Urothelium cell line (cell line): ENCODE data around the gene RABGAP1L.
"Not testable (repeated sequence)": the region's sequence is repeated elsewhere in the genome, so short reads cannot be mapped to it uniquely, and the experiment has no call there.

Experiments
- DNase-seq: peaks from one replicate; pipeline ENCODE4 v3.0.0; 2011; ENCODE audit warnings: low spot score, mixed read lengths
- FAIRE-seq: peaks from 2 replicates; lab custom pipeline; 2011; peaks lifted over from hg19 to GRCh38; lab: Jason Lieb, UNC

Gene RABGAP1L

DNA sequence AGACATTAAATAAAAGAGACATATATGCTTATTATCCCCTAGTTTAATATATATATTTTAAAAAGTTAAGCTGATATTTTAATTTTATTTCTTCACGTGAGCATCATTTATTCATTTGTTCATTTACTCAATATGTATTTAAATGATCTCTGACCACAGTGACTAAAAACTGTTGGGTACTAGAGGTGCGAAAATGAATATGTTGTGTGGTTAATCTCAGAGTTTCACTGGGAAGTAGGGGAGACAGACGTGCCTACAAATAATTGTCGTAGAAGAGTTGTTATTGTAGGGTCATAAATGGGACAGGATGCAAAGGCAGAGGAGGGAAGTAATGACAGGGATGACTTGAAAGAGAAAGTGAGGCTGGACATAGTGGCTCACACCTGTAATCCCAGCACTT, 627.4 kb downstream of the RABGAP1L start:
- FAIRE-seq (no peak), DNase-seq (no peak)

DNA sequence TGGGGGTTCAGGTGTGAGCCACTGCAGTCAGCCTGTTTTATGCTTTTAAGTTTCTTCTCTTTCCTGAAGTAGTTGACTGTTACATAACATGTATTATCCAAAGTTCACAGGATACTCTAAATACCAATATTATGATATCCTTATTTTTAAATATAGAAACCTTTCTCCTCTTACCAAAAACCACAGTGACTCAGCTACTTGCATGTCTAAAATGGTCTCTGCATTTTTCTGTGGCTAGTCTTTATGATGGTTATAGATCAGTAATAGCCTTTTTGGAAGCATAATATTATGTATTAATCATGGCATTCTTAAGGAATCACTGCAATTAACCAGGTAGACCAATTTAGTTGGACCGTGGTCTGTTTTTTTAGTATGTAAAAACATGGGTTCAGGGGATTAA, 629.7 kb downstream of the RABGAP1L start:
- FAIRE-seq: no peak
- peak; percentile 45 for DNase-seq

DNA sequence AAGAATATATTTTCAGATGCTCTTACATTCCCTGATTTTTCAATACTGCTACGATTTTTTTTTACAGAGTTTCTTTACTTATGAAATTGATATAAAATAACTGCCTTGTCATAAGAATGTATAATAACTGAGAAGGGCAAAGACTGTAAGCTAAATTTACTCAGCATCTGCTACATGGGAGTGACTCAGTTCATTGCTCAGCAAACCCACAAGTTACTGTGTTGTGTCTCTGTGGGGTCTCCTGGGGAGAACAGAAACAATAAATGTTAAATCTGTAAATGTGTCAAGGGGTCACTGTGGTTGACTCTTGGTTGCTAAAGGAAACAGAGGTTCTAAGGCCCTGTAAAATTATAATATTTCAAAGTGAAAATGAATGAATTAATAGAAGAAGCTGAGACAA, 630.1 kb downstream of the RABGAP1L start:
- no peak for FAIRE-seq
- DNase-seq: peak; percentile 50

GRCh38 chr1:174791863-174792262, 632.5 kb downstream of the RABGAP1L start:
- DNase-seq (no peak), FAIRE-seq (no peak)

DNA sequence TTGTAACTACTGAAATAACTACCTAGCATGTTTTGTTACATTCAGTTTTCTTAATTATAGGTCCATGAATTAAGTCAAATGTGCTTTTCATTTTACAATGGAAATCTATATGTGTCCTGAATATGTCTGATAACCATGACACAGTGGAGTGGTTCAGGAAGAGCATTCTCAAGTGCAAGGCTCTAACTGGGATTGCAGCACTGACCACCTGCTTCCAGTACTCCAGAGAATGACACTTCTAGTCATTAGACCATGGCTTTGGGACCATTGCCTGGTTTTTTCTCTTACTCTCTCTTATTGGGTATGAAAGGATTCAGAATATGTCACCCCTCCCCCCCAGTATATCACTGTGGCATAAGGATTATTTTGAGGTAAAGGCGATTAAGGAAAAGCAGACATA, 635.5 kb downstream of the RABGAP1L start:
- DNase-seq: no peak
- no peak for FAIRE-seq

- FAIRE-seq (no peak), DNase-seq (no peak)
Measured at GRCh38 chr1:174795806-174796205, 636.5 kb downstream of the RABGAP1L start.

DNA sequence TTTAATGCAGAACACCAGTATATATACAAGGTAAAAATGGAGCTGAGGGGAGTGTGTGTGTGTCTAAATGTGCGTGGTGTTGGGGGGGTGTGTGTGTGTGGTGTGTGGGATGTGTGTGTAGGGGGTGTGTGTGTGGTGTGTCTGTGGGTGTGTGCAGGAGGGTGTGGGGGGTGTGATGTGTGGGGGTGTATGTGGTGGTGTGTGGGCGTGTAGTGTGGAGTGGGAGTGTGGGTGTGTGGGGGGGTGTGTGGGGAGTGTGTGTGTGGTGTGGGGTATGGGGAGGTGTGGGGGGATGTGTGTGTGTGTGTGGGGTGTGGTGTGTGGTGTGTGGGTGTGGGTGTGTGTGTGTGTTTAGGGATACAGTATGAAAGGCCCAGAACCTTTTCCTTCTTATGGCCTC, 638.1 kb downstream of the RABGAP1L start:
- FAIRE-seq (peak; percentile 52), DNase-seq (no peak)

DNA sequence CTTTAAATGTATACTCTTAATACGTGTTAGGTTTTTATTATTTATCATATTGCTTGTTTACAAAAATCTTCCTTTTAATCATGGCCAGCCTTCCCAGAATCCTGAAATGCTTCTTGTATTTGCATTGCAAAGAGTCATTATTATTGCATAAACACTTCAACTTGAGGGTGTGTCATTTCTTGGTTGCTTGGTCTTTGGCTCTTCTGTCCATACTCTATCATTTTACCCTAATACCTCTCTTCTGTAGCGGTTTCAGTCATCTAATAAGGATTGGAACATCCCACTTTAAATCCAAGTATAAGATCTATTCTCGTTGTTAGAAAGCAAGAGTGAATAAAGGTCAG, 639.8 kb downstream of the RABGAP1L start:
- no peak for FAIRE-seq
- no peak for DNase-seq

DNA sequence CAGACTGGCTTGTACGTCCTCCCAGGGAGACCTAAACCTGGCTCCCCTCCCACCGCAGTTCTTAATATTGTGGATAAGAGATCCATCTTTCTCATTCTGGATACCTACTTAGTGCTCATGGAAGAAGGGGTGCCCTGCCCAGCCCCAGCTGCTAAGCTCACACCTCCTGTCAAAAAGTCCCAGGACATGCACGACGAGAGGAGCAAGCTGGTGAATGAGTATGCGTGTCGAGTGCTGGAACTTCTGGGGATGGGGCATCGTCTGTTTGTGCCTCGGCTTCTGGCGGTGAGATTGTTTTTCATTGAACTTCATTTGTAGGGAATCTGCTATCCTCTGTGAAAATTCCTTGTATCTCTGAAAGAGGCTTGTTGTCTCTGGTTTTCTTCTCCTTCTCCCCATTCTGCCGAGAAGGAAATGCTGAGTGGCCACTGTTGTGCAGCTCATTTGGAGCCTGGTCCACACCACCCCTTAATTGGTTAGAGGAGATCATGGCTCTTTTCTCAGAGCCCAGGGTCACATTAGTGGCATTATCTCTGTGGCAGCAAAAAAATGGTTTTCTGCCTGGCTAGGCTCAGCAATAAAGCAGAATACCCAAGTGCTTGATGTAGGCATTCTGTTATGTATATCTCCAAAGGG, 641.0 kb downstream of the RABGAP1L start:
- DNase-seq (no peak), FAIRE-seq (no peak)

DNA sequence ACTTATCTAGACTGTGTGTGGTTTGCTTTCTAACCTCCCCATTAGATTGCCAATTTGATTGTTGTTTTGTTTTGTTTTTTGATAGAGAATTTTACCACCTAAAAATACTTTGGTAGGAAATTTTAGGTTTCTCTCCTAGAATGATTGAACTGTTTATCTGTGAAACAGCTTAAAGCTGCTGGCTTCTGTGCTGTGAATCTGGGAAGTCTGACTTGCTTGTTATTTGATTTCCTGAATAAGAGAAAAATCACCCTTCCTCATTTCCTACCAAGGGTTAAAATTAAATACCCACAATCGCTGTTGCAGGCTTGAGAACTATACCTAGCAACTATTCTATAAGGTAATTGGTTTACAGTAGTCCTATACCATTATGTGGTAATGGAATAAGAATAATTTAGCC, 641.6 kb downstream of the RABGAP1L start:
- DNase-seq: no peak
- no peak for FAIRE-seq

DNA sequence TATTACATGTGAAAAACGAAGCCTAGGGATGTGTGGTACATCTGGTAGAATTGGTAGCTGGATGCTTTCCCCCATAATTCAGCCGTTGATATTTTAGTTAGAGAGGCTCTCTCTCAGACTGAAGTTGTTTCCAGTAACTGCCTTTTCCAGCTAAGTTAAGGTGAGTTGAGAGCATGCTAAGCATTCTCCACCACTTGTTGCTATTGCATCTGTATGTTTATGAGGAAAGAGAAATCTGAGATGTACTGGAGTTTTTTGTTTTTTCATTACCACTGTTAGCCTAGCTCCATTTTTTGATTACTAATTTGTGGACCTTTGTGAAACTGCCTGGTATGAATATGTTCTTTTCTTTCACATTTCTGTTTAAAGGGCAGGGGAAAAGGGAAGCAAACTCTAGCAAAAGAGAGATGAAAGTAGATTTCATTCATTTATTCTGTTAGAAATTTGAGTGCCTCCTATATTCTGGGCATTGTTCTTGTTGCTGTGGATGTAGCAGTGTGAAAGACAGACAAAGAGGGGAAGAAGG, 650.5 kb downstream of the RABGAP1L start:
- no peak for FAIRE-seq
- no peak for DNase-seq

GRCh38 chr1:174812016-174812415, 652.7 kb downstream of the RABGAP1L start:
- FAIRE-seq (no peak), DNase-seq (no peak)

GRCh38 chr1:174812656-174813055, 653.3 kb downstream of the RABGAP1L start:
- FAIRE-seq: no peak
- no peak for DNase-seq

DNA sequence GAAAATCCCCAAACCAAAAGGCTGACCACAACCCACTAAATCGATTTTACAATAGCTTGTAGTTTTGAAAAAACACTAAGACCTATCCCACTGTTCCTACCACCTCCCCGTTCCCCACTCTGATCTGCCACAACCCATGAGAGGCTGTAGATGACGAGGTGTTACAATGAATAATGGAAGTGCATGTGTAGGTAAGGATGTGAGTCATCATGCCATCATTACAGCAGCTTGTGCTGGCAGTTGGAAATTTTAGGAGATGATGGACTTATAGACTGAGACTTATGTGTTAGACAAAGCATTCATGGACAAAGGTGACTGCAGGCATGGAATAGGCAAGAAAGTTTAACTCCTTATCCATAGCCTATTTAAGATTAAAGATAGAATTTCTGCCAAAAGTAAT, 655.7 kb downstream of the RABGAP1L start:
- peak; percentile 66 for DNase-seq
- peak; percentile 82 for FAIRE-seq

GRCh38 chr1:174815474-174815908, 656.2 kb downstream of the RABGAP1L start:
- DNase-seq: no peak
- no peak for FAIRE-seq

DNA sequence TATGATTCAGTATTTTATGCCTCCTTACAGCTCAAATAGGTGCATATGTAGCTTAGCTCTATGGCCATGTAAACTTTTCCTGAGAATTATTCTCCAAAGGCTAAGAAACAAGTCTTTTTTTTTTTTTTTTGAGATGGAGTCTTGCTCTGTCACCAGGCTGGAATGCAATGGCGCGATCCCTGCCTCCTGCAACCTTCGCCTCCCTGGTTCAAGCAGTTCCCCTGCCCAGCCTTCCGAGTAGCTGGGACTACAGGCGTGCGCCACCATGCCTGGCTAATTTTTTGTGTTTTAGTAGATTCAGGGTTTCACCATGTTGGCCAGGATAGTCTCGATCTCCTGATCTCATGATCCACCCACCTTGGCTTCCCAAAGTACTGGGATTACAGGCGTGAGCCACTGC, 657.3 kb downstream of the RABGAP1L start:
- DNase-seq, FAIRE-seq: not testable (repeated sequence)

GRCh38 chr1:174818014-174818616, 658.8 kb downstream of the RABGAP1L start:
- DNase-seq: no peak
- FAIRE-seq: no peak

DNA sequence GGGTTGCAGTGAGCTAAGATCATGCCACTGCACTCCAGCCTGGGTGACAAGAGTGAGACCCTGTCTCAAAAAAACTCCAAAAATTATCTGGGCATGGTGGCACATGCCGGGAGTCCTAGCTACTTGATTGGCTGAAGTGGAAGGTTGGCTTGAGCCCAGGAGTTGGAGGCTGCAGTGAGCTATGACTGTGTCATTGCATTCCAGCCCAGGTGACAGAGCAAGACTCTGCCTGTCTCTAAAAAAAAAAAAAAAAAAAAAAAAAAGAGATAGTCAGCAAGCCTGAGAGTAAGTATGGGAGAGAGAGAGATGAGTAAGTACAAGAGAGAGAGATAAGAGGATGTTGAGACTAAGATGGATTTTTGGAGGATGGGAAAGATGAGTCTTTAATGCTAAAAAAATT, 659.6 kb downstream of the RABGAP1L start:
- DNase-seq (no peak), FAIRE-seq (no peak)

DNA sequence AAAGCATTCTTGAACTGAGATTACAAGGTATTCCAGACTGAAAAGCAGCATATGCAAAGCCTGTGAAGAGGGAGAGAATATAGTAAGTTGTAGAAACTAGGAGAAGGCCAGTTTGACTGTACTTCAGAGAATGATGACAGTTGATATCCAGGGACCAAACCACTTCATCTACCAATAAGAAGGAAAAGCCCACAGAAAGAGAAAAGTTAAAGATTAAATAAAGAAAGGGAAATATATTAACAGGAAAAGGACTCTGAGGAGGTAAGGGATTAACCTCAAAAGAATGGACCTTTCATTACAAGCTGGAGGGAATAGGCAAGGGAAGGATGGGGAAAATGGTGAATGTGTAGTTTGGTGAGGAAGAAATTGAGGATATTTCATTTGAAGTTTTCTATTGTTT, 660.3 kb downstream of the RABGAP1L start:
- DNase-seq: no peak
- no peak for FAIRE-seq

DNA sequence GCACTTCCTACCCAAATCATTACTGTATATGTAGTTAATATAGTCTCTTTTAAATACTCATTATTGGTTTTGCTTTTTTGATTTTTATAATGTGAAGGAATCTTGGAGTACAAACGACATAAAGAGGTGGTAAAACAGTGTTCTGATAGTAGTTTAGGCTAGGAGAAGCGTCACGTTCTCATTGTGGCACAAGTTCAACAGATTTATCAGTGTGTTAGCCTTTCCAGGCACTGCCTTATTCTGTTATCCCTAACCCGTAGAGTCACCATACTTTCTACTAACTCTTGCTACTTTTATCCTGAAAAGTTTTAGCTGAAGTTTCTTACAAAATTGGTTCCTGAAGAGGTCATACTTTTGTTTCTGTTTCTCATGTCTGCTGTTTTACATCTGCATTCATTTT, 665.8 kb downstream of the RABGAP1L start:
- DNase-seq: no peak
- no peak for FAIRE-seq

- DNase-seq (no peak), FAIRE-seq (no peak)
Measured at GRCh38 chr1:174825806-174826205, 666.5 kb downstream of the RABGAP1L start.

- DNase-seq (no peak), FAIRE-seq (no peak)
Measured at GRCh38 chr1:174828264-174828663, 668.9 kb downstream of the RABGAP1L start.

DNA sequence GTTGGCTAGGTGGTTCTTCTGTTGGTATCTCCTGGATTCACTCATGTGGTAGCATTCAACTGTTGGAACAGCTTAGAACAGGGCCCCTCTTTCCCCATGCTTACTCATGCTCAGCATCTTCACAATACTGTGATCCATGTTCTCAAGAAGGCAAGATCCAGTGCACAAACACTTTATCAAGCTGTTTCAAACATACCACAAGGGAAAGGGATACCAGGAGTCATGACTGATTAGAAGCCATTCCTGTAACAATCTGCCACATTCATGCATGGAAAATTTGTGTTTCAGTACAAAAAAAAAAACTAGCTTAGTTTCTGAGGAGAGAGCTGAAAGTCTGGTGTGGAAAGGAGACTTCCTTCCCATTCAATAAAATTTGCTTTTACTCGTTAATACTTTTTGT, 670.7 kb downstream of the RABGAP1L start:
- FAIRE-seq (no peak), DNase-seq (no peak)
